Measurements from ENCODE around the gene CCSAP.
A peak's percentile ranks its signal among the peaks of the same experiment; 100 is the strongest.
"Not testable (repeated sequence)": the region's sequence is repeated elsewhere in the genome, so short reads cannot be mapped to it uniquely, and the experiment has no call there.

The CCSAP gene

GRCh38 chr1:229342656-229343569, at the start of gene CCSAP:
Gene CCSAP, minus strand, starts transcription at chr1:229343047. Its CDS starts 582 bp downstream, at chr1:229342465.
- DNase-seq (ENCODE audit: low spot score), result peak; percentile 63

- DNase-seq (ENCODE audit: low spot score), result no peak
Observed at GRCh38 chr1:229390130-229390529, 47.3 kb upstream of the CCSAP start.

- DNase-seq (ENCODE audit: low spot score), result no peak
Observed at GRCh38 chr1:229388897-229389580, 46.2 kb upstream of the CCSAP start.

- no peak for DNase-seq (ENCODE audit: low spot score)
Observed at GRCh38 chr1:229385853-229386456, 43.1 kb upstream of the CCSAP start.

GRCh38 chr1:229384822-229385221, 42.0 kb upstream of the CCSAP start:
- DNase-seq (ENCODE audit: low spot score), result no peak

GRCh38 chr1:229383961-229384360, 41.1 kb upstream of the CCSAP start:
- DNase-seq (ENCODE audit: low spot score), result no peak

GRCh38 chr1:229383188-229383587, 40.3 kb upstream of the CCSAP start:
- no peak for DNase-seq (ENCODE audit: low spot score)

- no peak for DNase-seq (ENCODE audit: low spot score)
Observed at GRCh38 chr1:229381234-229381633, 38.4 kb upstream of the CCSAP start.

GRCh38 chr1:229380536-229381160, 37.8 kb upstream of the CCSAP start:
- DNase-seq (ENCODE audit: low spot score), result no peak

GRCh38 chr1:229379846-229380245, 37.0 kb upstream of the CCSAP start:
- no peak for DNase-seq (ENCODE audit: low spot score)

- no peak for DNase-seq (ENCODE audit: low spot score)
Observed at GRCh38 chr1:229378586-229379367, 35.9 kb upstream of the CCSAP start.

GRCh38 chr1:229378035-229378434, 35.2 kb upstream of the CCSAP start:
- not testable (repeated sequence) for DNase-seq (ENCODE audit: low spot score)

GRCh38 chr1:229377429-229377828, 34.6 kb upstream of the CCSAP start:
- no peak for DNase-seq (ENCODE audit: low spot score)

GRCh38 chr1:229376521-229376920, 33.7 kb upstream of the CCSAP start:
- no peak for DNase-seq (ENCODE audit: low spot score)

GRCh38 chr1:229374485-229374884, 31.6 kb upstream of the CCSAP start:
- no peak for DNase-seq (ENCODE audit: low spot score)

- no peak for DNase-seq (ENCODE audit: low spot score)
Observed at GRCh38 chr1:229373395-229373794, 30.5 kb upstream of the CCSAP start.

- no peak for DNase-seq (ENCODE audit: low spot score)
Observed at GRCh38 chr1:229372251-229372650, 29.4 kb upstream of the CCSAP start.

- DNase-seq (ENCODE audit: low spot score), result no peak
Observed at GRCh38 chr1:229371624-229372023, 28.8 kb upstream of the CCSAP start.

GRCh38 chr1:229370601-229371021, 27.8 kb upstream of the CCSAP start:
- DNase-seq (ENCODE audit: low spot score), result peak; percentile 7

GRCh38 chr1:229368347-229368746, 25.5 kb upstream of the CCSAP start:
- no peak for DNase-seq (ENCODE audit: low spot score)

GRCh38 chr1:229365569-229365968, 22.7 kb upstream of the CCSAP start:
- DNase-seq (ENCODE audit: low spot score), result no peak

All from pons (tissue), 1 donor.